ENCODE data around the gene PRRT1B. TPM values are rescaled to one million over a fixed set of nuclear protein-coding genes. Genes with fewer than 3 reads are reported as not detected.
A peak's percentile ranks its signal among the peaks of the same experiment; 100 is the strongest.

PRRT1B gene
- total RNA-seq, 4 donors from 2014 or later = not detected

DNA sequence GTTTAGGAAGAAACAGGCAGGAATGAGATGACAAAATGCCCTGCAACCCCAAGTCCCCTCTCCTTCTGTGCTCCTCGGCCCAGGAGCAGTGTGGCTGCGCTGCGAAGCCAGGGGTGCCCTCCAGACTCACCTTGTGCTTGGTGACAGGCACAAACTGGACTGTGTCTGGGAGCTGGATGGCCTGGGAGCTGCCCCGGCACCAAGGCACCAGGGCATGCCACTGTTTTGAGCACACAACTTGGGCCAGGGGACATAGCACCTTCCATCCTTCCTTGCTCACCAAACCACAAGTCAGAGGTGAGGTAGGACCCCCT is 51.1 kb downstream of the PRRT1B start:
- no CpG with 5 or more reads among the region's 4 CpGs for WGBS, 2 donors (ENCODE audit: low coverage in 1 of 2)
- no peak overlapping the region for H3K4me3 ChIP-seq
- ATAC-seq = no peak
- H3K27ac ChIP-seq = no peak overlapping the region
- H3K4me1 ChIP-seq = peaks cover 0 to 5% (median 0%) of the 10 kb centered on the region in 3 donors
- TF ChIP-seq POLR2A (IDR thresholded peaks at IDR 0.05) (no peak), CTCF (IDR thresholded peaks at IDR 0.05) (no peak), POLR2AphosphoS5 (IDR thresholded peaks at IDR 0.05) (no peak), EP300 (IDR thresholded peaks at IDR 0.05) (no peak)
- peaks cover 0 to 97% of the 10 kb centered on the region in 2 donors for H3K36me3 ChIP-seq
- H3K9me3 ChIP-seq = no peaks in the 10 kb centered on the region
- H3K27me3 ChIP-seq = no peaks in the 10 kb centered on the region

- TF ChIP-seq POLR2AphosphoS5 (IDR thresholded peaks at IDR 0.05) = no peak
- TF ChIP-seq EP300 (IDR thresholded peaks at IDR 0.05) = no peak
- TF ChIP-seq POLR2A (IDR thresholded peaks at IDR 0.05) = no peak
- no peak for TF ChIP-seq CTCF (IDR thresholded peaks at IDR 0.05)
- Histone ChIP-seq H3K36me3 (peaks cover 0 to 97% of the 10 kb centered on the region in 2 donors), H3K27me3 (no peaks in the 10 kb centered on the region), H3K4me3 (no peak overlapping the region), H3K9me3 (no peaks in the 10 kb centered on the region), H3K27ac (no peak overlapping the region), H3K4me1 (no peaks in the 10 kb centered on the region)
- ATAC-seq = no peak
- 100% methylated on average over 1 to 2 of the region's 7 CpGs for WGBS, 2 donors (ENCODE audit: low coverage in 1 of 2)
These were observed 51.9 kb downstream of the PRRT1B start for GRCh38 chr9:131597246-131597645.

DNA sequence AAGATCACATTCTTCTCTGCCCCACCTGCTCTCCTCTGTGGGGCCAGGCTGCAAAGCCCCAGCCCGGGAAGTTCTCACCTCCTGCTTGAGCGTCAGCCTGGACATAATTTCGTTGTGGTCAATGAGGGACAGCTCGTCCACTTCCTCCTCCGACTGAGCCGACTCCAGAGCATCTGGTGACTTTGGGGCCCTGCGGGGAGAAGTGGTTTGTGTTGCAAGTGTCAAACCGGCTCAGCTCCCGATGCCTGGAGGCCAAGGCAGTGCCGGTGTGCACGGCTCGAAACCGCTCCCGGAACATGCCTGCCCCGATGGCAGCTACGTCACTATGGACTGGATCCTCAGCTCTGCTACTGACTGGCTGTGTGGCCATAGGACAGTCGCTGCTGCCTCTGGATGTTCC is 52.8 kb downstream of the PRRT1B start:
- no peaks in the 10 kb centered on the region for H3K9me3 ChIP-seq
- peak; percentile 66 for ATAC-seq
- no peak overlapping the region for H3K4me3 ChIP-seq
- peaks cover 0 to 99% of the 10 kb centered on the region in 2 donors for H3K36me3 ChIP-seq
- TF ChIP-seq POLR2A (IDR thresholded peaks at IDR 0.05) = no peak
- TF ChIP-seq CTCF (IDR thresholded peaks at IDR 0.05) = no peak
- TF ChIP-seq POLR2AphosphoS5 (IDR thresholded peaks at IDR 0.05) = no peak
- TF ChIP-seq EP300 (IDR thresholded peaks at IDR 0.05) = no peak
- no peak overlapping the region for H3K27ac ChIP-seq
- H3K4me1 ChIP-seq = no peaks in the 10 kb centered on the region
- 69% methylated on average over 9 of the region's 17 CpGs; no CpG with 5 or more reads in 1 of the 2 donors for WGBS, 2 donors (ENCODE audit: low coverage in 1 of 2)
- no peaks in the 10 kb centered on the region for H3K27me3 ChIP-seq

GRCh38 chr9:131601683-131602181 is 56.4 kb downstream of the PRRT1B start:
- H3K4me1 ChIP-seq = peaks cover 0 to 6% (median 0%) of the 10 kb centered on the region in 3 donors
- no peaks in the 10 kb centered on the region for H3K27me3 ChIP-seq
- no peaks in the 10 kb centered on the region for H3K9me3 ChIP-seq
- no peak overlapping the region for H3K27ac ChIP-seq
- TF ChIP-seq CTCF (IDR thresholded peaks at IDR 0.05) (no peak), EP300 (IDR thresholded peaks at IDR 0.05) (no peak), POLR2AphosphoS5 (IDR thresholded peaks at IDR 0.05) (no peak), POLR2A (IDR thresholded peaks at IDR 0.05) (no peak)
- WGBS, 2 donors (ENCODE audit: low coverage in 1 of 2) = 87 to 100% methylated on average over 2 to 10 of the region's 14 CpGs
- H3K4me3 ChIP-seq = no peak overlapping the region
- H3K36me3 ChIP-seq = peaks cover 0 to 95% of the 10 kb centered on the region in 2 donors
- no peak for ATAC-seq

- TF ChIP-seq POLR2AphosphoS5 (IDR thresholded peaks at IDR 0.05) (no peak), CTCF (IDR thresholded peaks at IDR 0.05) (no peak)
These were observed 57.9 kb downstream of the PRRT1B start for GRCh38 chr9:131603199-131603598.

More at GRCh38 chr9:131603199-131603598, 57.9 kb downstream of the PRRT1B start:
- Histone ChIP-seq H3K4me1 (peaks cover 0 to 21% (median 9%) of the 10 kb centered on the region in 3 donors), H3K27me3 (no peaks in the 10 kb centered on the region), H3K27ac (no peak overlapping the region), H3K9me3 (no peaks in the 10 kb centered on the region), H3K4me3 (no peak overlapping the region), H3K36me3 (peaks cover 0 to 80% of the 10 kb centered on the region in 2 donors)
- WGBS, 2 donors (ENCODE audit: low coverage in 1 of 2) = 92 to 96% methylated on average over 2 to 5 of the region's 9 CpGs
- no peak for ATAC-seq

Data from gastroesophageal sphincter (tissue), 4 donors.